Measurements from ENCODE around the gene TNRC6C.
A peak's percentile ranks its signal among the peaks of the same experiment; 100 is the strongest.

Gene TNRC6C

DNA sequence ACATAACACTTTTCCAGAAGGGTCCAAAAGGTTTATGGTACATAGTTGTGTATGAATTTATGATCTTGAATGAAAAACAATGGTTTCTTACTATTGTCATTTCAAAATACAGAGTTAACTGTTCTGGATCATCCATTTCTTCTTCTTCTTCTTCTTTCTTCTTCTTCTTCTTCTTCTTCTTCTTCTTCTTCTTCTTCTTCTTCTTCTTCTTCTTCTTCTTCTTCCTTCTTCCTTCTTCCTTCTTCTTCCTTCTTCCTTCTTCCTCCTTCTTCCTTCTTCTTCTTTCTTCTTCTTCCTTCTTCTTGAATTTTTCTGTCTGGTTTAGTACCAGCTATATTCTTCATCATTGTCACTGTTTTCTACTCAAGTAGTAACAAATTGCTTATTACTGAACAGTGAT is 47.8 kb downstream of the TNRC6C start:
- H3K4me3 ChIP-seq (ENCODE audit: low read depth, low read length) = no peak overlapping the region
- no peak for TF ChIP-seq CTCF (IDR thresholded peaks at IDR 0.05; ENCODE audit: borderline replicate concordance, insufficient read depth, low read depth, low read length)

- TF ChIP-seq CTCF (IDR thresholded peaks at IDR 0.05; ENCODE audit: borderline replicate concordance, insufficient read depth, low read depth, low read length) = no peak
- H3K4me3 ChIP-seq (ENCODE audit: low read depth, low read length) = no peak overlapping the region
Observed at GRCh38 chr17:78007647-78008046, 49.1 kb downstream of the TNRC6C start.

DNA sequence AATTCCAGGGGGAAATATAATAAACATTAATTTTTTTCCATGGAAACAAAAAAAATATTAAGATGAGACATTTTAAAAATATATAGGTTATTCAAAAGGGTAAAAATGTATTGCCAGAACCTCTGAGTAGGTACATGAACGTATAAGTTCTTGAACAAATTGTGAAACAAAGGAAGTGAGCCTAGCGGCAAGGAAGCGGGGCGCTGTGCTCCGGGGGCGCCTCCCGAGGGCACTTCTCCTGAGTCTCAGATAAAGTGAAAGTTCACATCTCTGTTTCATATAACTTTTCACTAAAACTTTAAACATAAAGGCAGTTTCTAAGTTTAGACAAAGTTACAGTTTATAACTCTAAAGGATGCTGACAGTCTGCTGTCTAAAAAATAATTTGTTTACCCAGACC is 52.3 kb downstream of the TNRC6C start:
- no peak for TF ChIP-seq CTCF (IDR thresholded peaks at IDR 0.05; ENCODE audit: borderline replicate concordance, insufficient read depth, low read depth, low read length)
- H3K4me3 ChIP-seq (ENCODE audit: low read depth, low read length) = no peak overlapping the region

DNA sequence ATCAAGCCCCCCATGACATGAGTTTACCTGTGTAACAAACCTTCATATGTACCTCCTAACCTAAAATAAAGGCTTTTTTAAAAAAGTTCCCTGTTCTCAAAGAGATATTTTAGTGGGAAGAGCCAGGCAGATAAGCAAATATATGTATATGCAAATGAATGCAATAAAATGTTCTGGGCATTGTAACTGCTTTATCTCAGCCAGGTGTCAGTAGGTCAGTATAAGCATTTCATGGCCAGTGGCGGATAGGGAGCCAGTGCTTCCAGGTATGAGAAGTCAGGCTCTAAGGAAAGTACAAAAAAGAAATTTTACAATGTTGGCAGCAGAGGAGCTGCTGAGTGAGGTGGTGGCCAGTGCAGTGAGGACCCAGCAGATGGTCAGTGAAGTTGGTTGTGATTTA is 53.9 kb downstream of the TNRC6C start:
- no peak overlapping the region for H3K4me3 ChIP-seq (ENCODE audit: low read depth, low read length)
- no peak for TF ChIP-seq CTCF (IDR thresholded peaks at IDR 0.05; ENCODE audit: borderline replicate concordance, insufficient read depth, low read depth, low read length)

- TF ChIP-seq CTCF (IDR thresholded peaks at IDR 0.05; ENCODE audit: borderline replicate concordance, insufficient read depth, low read depth, low read length) = peak; percentile 52; the same call in 1 of the 2 replicates
- H3K4me3 ChIP-seq (ENCODE audit: low read depth, low read length) = no peak overlapping the region
Observed at GRCh38 chr17:78013683-78014467, 55.4 kb downstream of the TNRC6C start.

GRCh38 chr17:78014646-78015045 is 56.1 kb downstream of the TNRC6C start:
- H3K4me3 ChIP-seq (ENCODE audit: low read depth, low read length) = no peak overlapping the region
- no peak for TF ChIP-seq CTCF (IDR thresholded peaks at IDR 0.05; ENCODE audit: borderline replicate concordance, insufficient read depth, low read depth, low read length)

GRCh38 chr17:78016852-78017251 is 58.3 kb downstream of the TNRC6C start:
- TF ChIP-seq CTCF (IDR thresholded peaks at IDR 0.05; ENCODE audit: borderline replicate concordance, insufficient read depth, low read depth, low read length) = no peak
- no peak overlapping the region for H3K4me3 ChIP-seq (ENCODE audit: low read depth, low read length)

Data from GM12875 (cell line).